HG03457 (cell line): Measurements from ENCODE around the gene CCDC15.

Source experiments
- ATAC-seq: cut with Tn5 transposase; IDR thresholded peaks from one replicate; pipeline ENCODE4 v1.9.1; 2021; ENCODE audit warnings: moderate number of reproducible peaks; ENCODE audit not compliant: unreplicated experiment

CCDC15 gene, protein sequence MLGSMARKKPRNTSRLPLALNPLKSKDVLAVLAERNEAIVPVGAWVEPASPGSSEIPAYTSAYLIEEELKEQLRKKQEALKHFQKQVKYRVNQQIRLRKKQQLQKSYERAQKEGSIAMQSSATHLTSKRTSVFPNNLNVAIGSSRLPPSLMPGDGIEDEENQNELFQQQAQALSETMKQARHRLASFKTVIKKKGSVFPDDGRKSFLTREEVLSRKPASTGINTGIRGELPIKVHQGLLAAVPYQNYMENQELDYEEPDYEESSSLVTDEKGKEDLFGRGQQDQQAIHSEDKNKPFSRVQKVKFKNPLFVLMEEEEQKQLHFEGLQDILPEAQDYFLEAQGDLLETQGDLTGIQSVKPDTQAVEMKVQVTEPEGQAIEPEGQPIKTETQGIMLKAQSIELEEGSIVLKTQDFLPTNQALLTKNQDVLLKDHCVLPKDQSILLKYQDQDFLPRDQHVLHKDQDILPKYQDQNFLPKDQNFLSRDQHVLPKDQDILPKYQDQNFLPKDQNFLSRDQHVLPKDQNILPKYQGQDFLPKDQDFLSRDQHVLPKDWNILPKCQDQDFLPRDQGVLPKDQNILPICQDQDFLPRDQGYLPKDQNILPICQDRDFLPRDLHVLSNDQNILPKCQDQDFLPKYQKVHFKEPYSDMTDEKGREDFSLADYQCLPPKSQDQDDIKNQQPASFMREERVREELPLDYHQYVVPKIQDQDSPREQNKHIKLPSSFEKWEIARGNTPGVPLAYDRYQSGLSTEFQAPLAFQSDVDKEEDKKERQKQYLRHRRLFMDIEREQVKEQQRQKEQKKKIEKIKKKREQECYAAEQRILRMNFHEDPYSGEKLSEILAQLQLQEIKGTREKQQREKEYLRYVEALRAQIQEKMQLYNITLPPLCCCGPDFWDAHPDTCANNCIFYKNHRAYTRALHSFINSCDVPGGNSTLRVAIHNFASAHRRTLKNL

DNA sequence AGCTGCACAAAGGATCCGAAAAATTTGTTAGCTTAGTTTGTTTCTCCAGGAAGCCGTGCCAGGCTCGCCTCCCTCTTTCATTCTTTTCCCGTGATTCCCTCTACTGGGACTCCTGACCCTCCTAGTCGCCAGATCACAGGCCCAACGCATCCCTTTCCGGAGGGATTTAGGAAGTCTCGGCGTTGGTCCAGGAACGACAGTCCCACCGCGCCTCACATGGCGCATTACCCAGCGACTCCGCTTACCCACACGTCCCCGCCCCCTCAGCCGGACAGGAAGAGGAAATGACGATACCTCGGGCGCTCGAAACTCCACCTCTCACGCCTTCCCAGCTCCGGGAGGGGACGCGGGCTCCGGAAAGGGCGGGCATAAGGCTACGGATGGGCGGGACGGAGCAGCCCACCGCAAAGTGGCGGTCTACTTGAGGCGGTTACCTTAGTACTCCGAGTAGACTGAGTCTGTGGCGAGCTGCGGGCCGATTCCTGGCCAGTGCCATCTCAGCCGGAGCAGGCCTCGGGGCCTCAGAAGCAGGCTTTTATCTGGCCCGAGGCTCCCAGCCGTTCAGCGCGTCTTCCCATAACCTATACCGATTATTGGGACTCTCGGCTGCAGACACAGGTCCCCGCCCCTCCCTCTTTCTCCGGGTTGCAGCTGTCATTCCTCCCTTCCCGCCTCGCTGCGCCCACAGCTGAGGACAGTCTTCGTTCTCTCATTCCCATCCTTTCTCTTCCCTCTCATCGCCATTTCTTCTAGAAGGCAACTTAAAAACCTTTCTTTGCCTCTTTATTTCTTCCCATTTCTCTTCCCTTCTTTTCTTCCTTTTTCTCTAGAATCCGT lies at the start of gene CCDC15:
Gene CCDC15 (plus strand): TSS at position 450 of the 837 bp plus-strand sequence. CDS start 531 bp downstream, outside the sequence.
- peak; percentile 99 for ATAC-seq

DNA sequence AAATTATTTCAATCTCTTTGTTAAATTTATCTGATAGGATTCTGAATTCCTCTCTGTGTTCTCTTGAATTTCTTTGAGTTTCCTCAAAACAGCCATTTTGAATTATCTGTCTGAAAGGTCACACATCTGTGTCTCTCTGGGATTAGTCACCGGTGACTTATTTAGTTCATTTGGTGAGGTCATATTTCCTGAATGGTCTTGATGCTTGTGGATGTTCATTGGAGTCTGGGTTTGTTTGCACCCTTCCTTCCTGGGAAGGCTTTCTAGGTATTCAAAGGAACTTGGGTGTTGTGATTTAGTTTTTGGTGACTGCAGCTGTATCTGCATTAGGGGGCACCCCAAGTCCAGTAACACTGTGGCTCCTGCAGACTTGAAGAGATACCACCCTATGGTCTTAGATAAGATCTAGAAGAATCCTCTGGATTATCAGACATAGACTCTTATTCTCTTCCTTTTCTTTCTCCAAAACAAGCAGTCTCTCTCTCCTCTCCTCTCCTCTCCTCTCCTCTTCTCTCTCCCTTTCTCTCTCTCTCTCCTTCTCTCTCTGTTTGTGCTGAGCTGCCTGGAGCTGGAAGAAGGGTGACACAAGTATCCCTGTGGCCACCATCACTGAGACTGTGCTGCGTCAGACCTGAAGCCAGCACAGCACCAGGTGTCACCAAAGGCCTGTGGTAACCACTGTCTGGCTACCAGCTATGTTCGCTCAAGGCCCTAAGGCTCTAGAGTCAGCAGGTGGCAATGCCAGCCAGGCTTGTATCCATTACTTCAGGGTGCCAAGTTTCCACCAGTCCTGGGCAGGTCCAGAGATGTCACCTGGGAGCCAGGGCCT lies 38.2 kb upstream of the CCDC15 start:
- no peak for ATAC-seq

DNA sequence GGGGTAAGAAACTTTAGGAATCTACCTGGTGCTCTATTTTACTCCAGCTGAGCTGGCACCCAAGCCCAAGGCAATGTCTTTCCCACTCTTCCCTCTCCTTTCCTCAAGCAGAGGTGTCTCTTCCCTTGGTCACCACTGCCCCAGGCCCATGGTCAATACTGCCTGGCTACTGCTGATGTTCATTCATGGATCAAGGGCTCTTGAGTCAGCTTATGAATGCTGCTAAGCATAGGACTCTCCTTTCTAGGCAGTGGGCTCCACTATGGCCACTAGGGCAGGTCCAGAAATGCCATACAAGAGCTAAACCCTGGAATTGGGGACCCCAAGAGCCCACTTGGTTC lies 37.7 kb upstream of the CCDC15 start:
- ATAC-seq: no peak

- ATAC-seq: no peak
These were observed 36.8 kb upstream of the CCDC15 start for GRCh38 chr11:124917115-124917637.

DNA sequence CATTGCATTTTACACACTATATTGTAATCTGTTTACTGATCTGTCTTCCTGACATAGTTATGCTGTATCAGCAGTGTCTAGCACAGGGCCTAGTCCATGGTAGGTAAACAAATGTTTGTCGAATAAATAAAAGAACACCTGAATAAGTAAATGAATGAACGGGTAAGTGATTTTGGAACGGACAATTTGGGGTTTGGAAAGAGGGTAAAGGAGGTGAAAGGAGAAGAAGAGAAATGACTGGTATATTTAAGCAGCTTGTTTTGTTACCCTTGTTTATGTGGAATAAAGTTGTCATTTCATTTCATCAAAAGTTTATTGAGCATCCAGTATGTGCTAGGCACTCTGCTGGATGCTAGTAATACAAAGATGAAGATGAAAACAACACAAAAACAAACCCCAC lies 35.1 kb upstream of the CCDC15 start, which contains the start of gene HEPN1:
Gene HEPN1 (plus strand): TSS at position 301 of the 400 bp plus-strand sequence.
- ATAC-seq: no peak

- ATAC-seq: no peak
These were observed 34.1 kb upstream of the CCDC15 start for GRCh38 chr11:124919898-124920297.

GRCh38 chr11:124920356-124920755 lies 33.6 kb upstream of the CCDC15 start:
- ATAC-seq: no peak

- peak; percentile 75 for ATAC-seq
These were observed 33.0 kb upstream of the CCDC15 start for GRCh38 chr11:124920870-124921609.

DNA sequence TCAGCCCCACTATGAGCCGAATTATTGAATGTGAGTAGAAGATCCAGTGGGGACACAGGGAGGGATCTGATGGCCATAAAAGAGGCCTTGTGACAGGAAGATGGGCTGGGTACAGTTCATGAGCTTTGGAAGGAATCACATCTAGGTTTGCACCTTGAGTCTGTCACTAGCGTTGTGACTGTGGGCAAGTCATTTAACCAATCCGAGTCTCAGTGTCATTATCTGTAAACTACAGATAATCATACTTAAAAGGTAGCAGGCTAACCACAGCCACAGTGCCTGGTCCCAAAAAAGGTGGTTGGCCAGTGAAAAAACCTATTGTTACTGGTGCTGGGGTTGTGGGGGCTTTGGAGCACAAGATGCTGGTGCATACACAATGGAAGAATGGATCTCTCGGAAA lies 31.2 kb upstream of the CCDC15 start:
- no peak for ATAC-seq

DNA sequence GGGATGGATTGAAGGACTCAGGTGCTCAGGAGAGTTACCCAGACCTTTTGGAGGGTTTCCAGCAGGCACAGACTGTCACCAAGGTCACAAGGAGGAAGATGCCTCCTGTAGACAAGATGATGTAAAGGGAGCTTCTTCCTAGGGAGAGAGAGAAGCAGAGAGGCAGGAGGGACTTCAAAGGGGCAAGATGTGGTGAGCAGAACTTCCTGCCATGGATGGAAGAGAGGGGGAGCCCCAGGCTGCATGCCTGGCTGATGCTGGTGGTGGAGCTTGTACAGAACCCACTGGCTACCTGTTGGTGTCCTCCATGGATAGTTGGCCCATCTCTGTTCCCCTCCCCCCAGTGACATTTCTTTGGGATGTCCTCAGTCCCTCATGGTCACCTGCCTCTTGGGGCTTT lies 30.7 kb upstream of the CCDC15 start:
- no peak for ATAC-seq

GRCh38 chr11:124928942-124929665 lies 24.9 kb upstream of the CCDC15 start:
- no peak for ATAC-seq

- ATAC-seq: no peak
These were observed 23.2 kb upstream of the CCDC15 start for GRCh38 chr11:124930799-124931198.

GRCh38 chr11:124934862-124935547 lies 19.0 kb upstream of the CCDC15 start:
- ATAC-seq: no peak

DNA sequence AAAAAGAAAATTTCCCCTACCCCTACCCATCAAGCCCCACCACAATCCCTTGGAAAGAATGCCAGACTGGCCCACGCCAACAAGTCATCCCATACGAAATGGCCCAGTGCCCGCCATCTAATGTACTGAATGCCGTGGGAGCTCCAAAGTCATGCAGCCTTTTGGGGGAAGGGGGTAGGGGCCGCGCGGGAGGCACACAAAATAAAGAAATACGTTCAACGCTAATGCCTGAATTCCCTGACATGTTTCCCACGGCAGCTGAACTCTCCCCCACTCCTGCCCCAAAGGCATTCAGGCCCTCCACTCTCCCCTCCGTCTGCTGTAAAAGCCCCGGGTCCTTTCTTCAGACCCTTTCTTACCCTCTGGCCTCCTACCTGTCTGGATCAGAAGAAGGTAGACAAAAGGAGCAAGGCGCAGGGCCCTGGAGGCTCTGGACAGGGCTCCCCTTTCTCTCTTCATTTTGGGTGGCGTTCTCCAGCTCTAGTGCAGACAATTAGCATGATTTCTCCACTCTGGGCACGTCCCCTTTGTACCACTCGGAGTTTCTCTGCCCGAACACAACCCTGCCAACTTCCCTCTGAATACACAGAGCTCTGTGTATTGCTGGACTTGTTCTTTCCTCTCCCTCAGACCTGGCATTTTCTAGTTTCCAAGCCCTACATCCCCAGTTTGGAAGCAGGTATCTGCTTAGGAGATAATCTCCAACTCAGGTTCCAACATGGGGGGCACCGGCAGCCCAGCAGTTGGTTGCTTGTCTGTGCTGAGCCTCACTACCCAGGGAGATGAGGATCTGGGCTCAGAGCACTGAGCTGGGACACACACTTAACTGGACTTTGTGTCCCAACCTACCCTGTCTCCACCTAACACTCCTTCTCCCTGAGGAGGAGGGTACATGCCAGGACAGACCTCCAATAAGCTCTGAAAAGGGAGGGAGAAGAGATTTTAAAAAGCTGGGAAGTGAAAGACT lies 18.2 kb upstream of the CCDC15 start, which contains the start of gene HEPACAM:
Gene HEPACAM (minus strand): TSS at position 500 of the 967 bp plus-strand sequence. CDS start 41 bp downstream, at position 459.
- no peak for ATAC-seq

GRCh38 chr11:124937336-124937935 lies 16.6 kb upstream of the CCDC15 start:
- ATAC-seq: no peak

GRCh38 chr11:124938206-124938765 lies 15.7 kb upstream of the CCDC15 start:
- ATAC-seq: no peak
